ENCODE data around the gene FUS. TPM values are rescaled to one million over a fixed set of nuclear protein-coding genes. Genes with fewer than 3 reads are reported as not detected.

The FUS gene
- total and polyA plus RNA-seq, 9 of the 15 experiments (the other 6 are each of a cell fraction or from before 2014, with no cell fraction given): 43.9 to 575 (median 87.2) TPM

DNA sequence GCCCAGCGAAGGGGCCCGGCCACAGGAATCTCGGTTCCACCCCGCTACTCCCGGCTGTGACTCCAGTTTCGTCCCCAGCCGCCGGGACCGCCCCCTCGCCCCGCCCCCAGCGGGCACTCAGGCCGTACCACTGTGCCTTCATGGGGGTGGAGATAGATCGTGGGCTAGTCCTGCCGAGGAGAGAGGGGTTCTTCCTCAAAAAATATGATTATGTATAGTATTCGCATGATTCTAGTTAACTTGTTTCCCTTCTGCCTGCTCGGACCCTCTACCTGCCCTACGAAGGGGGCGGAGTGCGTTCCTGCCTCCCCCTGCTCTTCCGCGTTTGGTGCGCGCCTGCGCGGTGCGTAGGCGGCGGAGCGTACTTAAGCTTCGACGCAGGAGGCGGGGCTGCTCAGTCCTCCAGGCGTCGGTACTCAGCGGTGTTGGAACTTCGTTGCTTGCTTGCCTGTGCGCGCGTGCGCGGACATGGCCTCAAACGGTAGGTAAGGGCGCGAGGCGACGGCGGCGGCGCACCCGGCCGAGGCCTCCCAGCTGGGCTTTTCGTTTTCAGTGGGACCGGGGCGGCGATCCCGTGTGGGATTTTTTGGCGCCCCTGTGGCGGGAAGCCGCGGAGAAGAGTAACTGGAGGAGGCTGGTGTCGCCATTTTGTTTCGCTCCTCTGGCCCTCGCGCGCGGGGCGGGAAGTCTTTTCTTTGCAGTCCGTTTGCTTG lies at the start of gene FUS (continued):
- TF ChIP-seq, protein P1, sequence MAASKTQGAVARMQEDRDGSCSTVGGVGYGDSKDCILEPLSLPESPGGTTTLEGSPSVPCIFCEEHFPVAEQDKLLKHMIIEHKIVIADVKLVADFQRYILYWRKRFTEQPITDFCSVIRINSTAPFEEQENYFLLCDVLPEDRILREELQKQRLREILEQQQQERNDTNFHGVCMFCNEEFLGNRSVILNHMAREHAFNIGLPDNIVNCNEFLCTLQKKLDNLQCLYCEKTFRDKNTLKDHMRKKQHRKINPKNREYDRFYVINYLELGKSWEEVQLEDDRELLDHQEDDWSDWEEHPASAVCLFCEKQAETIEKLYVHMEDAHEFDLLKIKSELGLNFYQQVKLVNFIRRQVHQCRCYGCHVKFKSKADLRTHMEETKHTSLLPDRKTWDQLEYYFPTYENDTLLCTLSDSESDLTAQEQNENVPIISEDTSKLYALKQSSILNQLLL (CRISPR knock-in tag; IDR thresholded peaks at IDR 0.05; ENCODE audit: borderline replicate concordance): no peak
- peak; percentile 93; the same call in 1 of the 2 replicates for TF ChIP-seq RBM14 (IDR thresholded peaks at IDR 0.05; ENCODE audit: borderline replicate concordance, insufficient read depth, low read depth, low read length)
- TF ChIP-seq FOXK1 (CRISPR knock-in tag; IDR thresholded peaks at IDR 0.05; ENCODE audit: borderline replicate concordance): peak; percentile 96
- TF ChIP-seq NUFIP1 (IDR thresholded peaks at IDR 0.05; ENCODE audit: partially characterized antibody): peak; percentile 97
- no peak for TF ChIP-seq KAT8 (IDR thresholded peaks at IDR 0.05; ENCODE audit: low read depth)
- no peak for TF ChIP-seq HSF4 (CRISPR knock-in tag; IDR thresholded peaks at IDR 0.05; ENCODE audit: borderline replicate concordance)
- TF ChIP-seq, protein P2, sequence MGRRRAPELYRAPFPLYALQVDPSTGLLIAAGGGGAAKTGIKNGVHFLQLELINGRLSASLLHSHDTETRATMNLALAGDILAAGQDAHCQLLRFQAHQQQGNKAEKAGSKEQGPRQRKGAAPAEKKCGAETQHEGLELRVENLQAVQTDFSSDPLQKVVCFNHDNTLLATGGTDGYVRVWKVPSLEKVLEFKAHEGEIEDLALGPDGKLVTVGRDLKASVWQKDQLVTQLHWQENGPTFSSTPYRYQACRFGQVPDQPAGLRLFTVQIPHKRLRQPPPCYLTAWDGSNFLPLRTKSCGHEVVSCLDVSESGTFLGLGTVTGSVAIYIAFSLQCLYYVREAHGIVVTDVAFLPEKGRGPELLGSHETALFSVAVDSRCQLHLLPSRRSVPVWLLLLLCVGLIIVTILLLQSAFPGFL (CRISPR knock-in tag; IDR thresholded peaks at IDR 0.05): no peak
- TF ChIP-seq ELF2 (CRISPR knock-in tag; IDR thresholded peaks at IDR 0.05): peak; percentile 50; the same call in 1 of the 2 replicates
- TF ChIP-seq, protein P3, sequence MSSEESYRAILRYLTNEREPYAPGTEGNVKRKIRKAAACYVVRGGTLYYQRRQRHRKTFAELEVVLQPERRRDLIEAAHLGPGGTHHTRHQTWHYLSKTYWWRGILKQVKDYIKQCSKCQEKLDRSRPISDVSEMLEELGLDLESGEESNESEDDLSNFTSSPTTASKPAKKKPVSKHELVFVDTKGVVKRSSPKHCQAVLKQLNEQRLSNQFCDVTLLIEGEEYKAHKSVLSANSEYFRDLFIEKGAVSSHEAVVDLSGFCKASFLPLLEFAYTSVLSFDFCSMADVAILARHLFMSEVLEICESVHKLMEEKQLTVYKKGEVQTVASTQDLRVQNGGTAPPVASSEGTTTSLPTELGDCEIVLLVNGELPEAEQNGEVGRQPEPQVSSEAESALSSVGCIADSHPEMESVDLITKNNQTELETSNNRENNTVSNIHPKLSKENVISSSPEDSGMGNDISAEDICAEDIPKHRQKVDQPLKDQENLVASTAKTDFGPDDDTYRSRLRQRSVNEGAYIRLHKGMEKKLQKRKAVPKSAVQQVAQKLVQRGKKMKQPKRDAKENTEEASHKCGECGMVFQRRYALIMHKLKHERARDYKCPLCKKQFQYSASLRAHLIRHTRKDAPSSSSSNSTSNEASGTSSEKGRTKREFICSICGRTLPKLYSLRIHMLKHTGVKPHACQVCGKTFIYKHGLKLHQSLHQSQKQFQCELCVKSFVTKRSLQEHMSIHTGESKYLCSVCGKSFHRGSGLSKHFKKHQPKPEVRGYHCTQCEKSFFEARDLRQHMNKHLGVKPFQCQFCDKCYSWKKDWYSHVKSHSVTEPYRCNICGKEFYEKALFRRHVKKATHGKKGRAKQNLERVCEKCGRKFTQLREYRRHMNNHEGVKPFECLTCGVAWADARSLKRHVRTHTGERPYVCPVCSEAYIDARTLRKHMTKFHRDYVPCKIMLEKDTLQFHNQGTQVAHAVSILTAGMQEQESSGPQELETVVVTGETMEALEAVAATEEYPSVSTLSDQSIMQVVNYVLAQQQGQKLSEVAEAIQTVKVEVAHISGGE (CRISPR knock-in tag; IDR thresholded peaks at IDR 0.05): no peak
- no peak for TF ChIP-seq PTRF (tag; IDR thresholded peaks at IDR 0.05)
- TF ChIP-seq RNF2 (IDR thresholded peaks at IDR 0.05): no peak; the same call in none of the 2 replicates
- no peak for TF ChIP-seq MECOM (CRISPR knock-in tag; IDR thresholded peaks at IDR 0.05)
- TF ChIP-seq, protein P4, sequence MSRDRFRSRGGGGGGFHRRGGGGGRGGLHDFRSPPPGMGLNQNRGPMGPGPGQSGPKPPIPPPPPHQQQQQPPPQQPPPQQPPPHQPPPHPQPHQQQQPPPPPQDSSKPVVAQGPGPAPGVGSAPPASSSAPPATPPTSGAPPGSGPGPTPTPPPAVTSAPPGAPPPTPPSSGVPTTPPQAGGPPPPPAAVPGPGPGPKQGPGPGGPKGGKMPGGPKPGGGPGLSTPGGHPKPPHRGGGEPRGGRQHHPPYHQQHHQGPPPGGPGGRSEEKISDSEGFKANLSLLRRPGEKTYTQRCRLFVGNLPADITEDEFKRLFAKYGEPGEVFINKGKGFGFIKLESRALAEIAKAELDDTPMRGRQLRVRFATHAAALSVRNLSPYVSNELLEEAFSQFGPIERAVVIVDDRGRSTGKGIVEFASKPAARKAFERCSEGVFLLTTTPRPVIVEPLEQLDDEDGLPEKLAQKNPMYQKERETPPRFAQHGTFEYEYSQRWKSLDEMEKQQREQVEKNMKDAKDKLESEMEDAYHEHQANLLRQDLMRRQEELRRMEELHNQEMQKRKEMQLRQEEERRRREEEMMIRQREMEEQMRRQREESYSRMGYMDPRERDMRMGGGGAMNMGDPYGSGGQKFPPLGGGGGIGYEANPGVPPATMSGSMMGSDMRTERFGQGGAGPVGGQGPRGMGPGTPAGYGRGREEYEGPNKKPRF (IDR thresholded peaks at IDR 0.05; ENCODE audit: low read depth, low read length): no peak
- TF ChIP-seq RAD51 (IDR thresholded peaks at IDR 0.05; ENCODE audit: borderline replicate concordance, low read depth): no peak
- no peak for TF ChIP-seq YBX1 (IDR thresholded peaks at IDR 0.05)
- TF ChIP-seq ZNF23 (CRISPR knock-in tag; IDR thresholded peaks at IDR 0.05): no peak
- TF ChIP-seq KDM5B (IDR thresholded peaks at IDR 0.05; ENCODE audit: insufficient replicate concordance, low read depth, low read length): peak; percentile 100
- no peak for TF ChIP-seq PRMT5 (CRISPR knock-in tag; IDR thresholded peaks at IDR 0.05)
- TF ChIP-seq FIP1L1 (IDR thresholded peaks at IDR 0.05; ENCODE audit: low read depth, low read length, poor library complexity, severe bottlenecking): peak; percentile 99
- TF ChIP-seq MYNN (IDR thresholded peaks at IDR 0.05): no peak
- no peak for TF ChIP-seq MYNN (CRISPR knock-in tag; IDR thresholded peaks at IDR 0.05)
